ENCODE results near the gene SLC25A38.

The SLC25A38 gene

GRCh38 chr3:39383045-39383880, at the start of gene SLC25A38:
SLC25A38 (plus strand) TSS chr3:39383370; CDS start chr3:39383725, 355 bp downstream.
- Histone ChIP-seq H3K27me3 (ENCODE audit: insufficient read depth, poor library complexity, severe bottlenecking) (no peaks in the 10 kb centered on the region), H3K9me3 (ENCODE audit: severe bottlenecking) (no peaks in the 10 kb centered on the region), H3K4me1 (ENCODE audit: insufficient read depth, poor library complexity, severe bottlenecking) (peaks cover 7% of the 10 kb centered on the region), H3K27ac (ENCODE audit: poor library complexity, severe bottlenecking) (peak within 1 kb of the TSS; percentile 80), H3K4me3 (ENCODE audit: severe bottlenecking) (peak within 1 kb of the TSS; percentile 71), H3K36me3 (ENCODE audit: low read depth) (peaks cover 16% of the 10 kb centered on the region; the same call in 1 of the 2 replicates)
- TF ChIP-seq CTCF (IDR thresholded peaks at IDR 0.05; ENCODE audit: poor library complexity, severe bottlenecking), result peak; percentile 41
- ATAC-seq (ENCODE audit: low read depth) (peak; percentile 74), DNase-seq (ENCODE audit: low spot score) (peak; percentile 83)

- Histone ChIP-seq H3K27ac (ENCODE audit: poor library complexity, severe bottlenecking) (no peak overlapping the region), H3K4me3 (ENCODE audit: severe bottlenecking) (no peak overlapping the region), H3K27me3 (ENCODE audit: insufficient read depth, poor library complexity, severe bottlenecking) (no peaks in the 10 kb centered on the region), H3K9me3 (ENCODE audit: severe bottlenecking) (peaks cover 3% of the 10 kb centered on the region), H3K36me3 (ENCODE audit: low read depth) (no peaks in the 10 kb centered on the region), H3K4me1 (ENCODE audit: insufficient read depth, poor library complexity, severe bottlenecking) (no peaks in the 10 kb centered on the region)
- no peak for TF ChIP-seq CTCF (IDR thresholded peaks at IDR 0.05; ENCODE audit: poor library complexity, severe bottlenecking)
- DNase-seq (ENCODE audit: low spot score), result no peak
- no peak for ATAC-seq (ENCODE audit: low read depth)
Observed at GRCh38 chr3:39333607-39334006, 49.6 kb upstream of the SLC25A38 start.

- no peaks in the 10 kb centered on the region for H3K27me3 ChIP-seq (ENCODE audit: insufficient read depth, poor library complexity, severe bottlenecking)
- peaks cover 3% of the 10 kb centered on the region for H3K9me3 ChIP-seq (ENCODE audit: severe bottlenecking)
- no peaks in the 10 kb centered on the region for H3K36me3 ChIP-seq (ENCODE audit: low read depth)
- no peak overlapping the region for H3K4me3 ChIP-seq (ENCODE audit: severe bottlenecking)
- DNase-seq (ENCODE audit: low spot score) (no peak), ATAC-seq (ENCODE audit: low read depth) (no peak)
- no peak overlapping the region for H3K27ac ChIP-seq (ENCODE audit: poor library complexity, severe bottlenecking)
- no peaks in the 10 kb centered on the region for H3K4me1 ChIP-seq (ENCODE audit: insufficient read depth, poor library complexity, severe bottlenecking)
- no peak for TF ChIP-seq CTCF (IDR thresholded peaks at IDR 0.05; ENCODE audit: poor library complexity, severe bottlenecking)
Observed at GRCh38 chr3:39334205-39334604, 49.0 kb upstream of the SLC25A38 start.

GRCh38 chr3:39338201-39338600, 45.0 kb upstream of the SLC25A38 start:
- no peak overlapping the region for H3K27ac ChIP-seq (ENCODE audit: poor library complexity, severe bottlenecking)
- no peak for TF ChIP-seq CTCF (IDR thresholded peaks at IDR 0.05; ENCODE audit: poor library complexity, severe bottlenecking)
- ATAC-seq (ENCODE audit: low read depth) (no peak), DNase-seq (ENCODE audit: low spot score) (no peak)
- no peaks in the 10 kb centered on the region for H3K27me3 ChIP-seq (ENCODE audit: insufficient read depth, poor library complexity, severe bottlenecking)
- H3K4me3 ChIP-seq (ENCODE audit: severe bottlenecking), result no peak overlapping the region
- peaks cover 3% of the 10 kb centered on the region for H3K9me3 ChIP-seq (ENCODE audit: severe bottlenecking)
- H3K36me3 ChIP-seq (ENCODE audit: low read depth), result no peaks in the 10 kb centered on the region
- H3K4me1 ChIP-seq (ENCODE audit: insufficient read depth, poor library complexity, severe bottlenecking), result peaks cover under 1% of the 10 kb centered on the region

GRCh38 chr3:39339086-39339485, 44.1 kb upstream of the SLC25A38 start:
- no peaks in the 10 kb centered on the region for H3K27me3 ChIP-seq (ENCODE audit: insufficient read depth, poor library complexity, severe bottlenecking)
- H3K4me1 ChIP-seq (ENCODE audit: insufficient read depth, poor library complexity, severe bottlenecking), result peaks cover 8% of the 10 kb centered on the region
- no peak for ATAC-seq (ENCODE audit: low read depth)
- H3K27ac ChIP-seq (ENCODE audit: poor library complexity, severe bottlenecking), result no peak overlapping the region
- TF ChIP-seq CTCF (IDR thresholded peaks at IDR 0.05; ENCODE audit: poor library complexity, severe bottlenecking), result no peak
- no peaks in the 10 kb centered on the region for H3K36me3 ChIP-seq (ENCODE audit: low read depth)
- no peak overlapping the region for H3K4me3 ChIP-seq (ENCODE audit: severe bottlenecking)
- H3K9me3 ChIP-seq (ENCODE audit: severe bottlenecking), result peaks cover 3% of the 10 kb centered on the region
- DNase-seq (ENCODE audit: low spot score), result no peak
